ENCODE measurements around the gene NDUFAF2. TPM values are rescaled to one million over a fixed set of nuclear protein-coding genes. Genes with fewer than 3 reads are reported as not detected.
A peak's percentile ranks its signal among the peaks of the same experiment; 100 is the strongest.
"Not testable (repeated sequence)": the region's sequence is repeated elsewhere in the genome, so short reads cannot be mapped to it uniquely, and the experiment has no call there.

NDUFAF2 gene
- total and polyA plus RNA-seq, 2 of the 13 experiments (the other 11 are each of a cell fraction or from before 2014, with no cell fraction given), result 34.0 to 78.4 TPM

GRCh38 chr5:61093046-61093771 lies 148.2 kb downstream of the NDUFAF2 start:
- CTCF ChIA-PET (ENCODE audit: low intra/inter-chr PET ratio, low total read pairs); DNase-seq (ENCODE audit: low spot score); H3K27ac ChIP-seq (ENCODE audit: extremely low read length, insufficient read depth, low read length); in situ Hi-C loops (cut with HindIII; ENCODE audit: extremely low pct_ligation_motif_present, low pct_unique_long_range_greater_than_20kb); H3K4me2 ChIP-seq (ENCODE audit: low read depth, low read length); ATAC-seq; H3K36me3 ChIP-seq (replicated peaks in 1 of 2; ENCODE audit: control insufficient read depth in 1 of 2, insufficient read depth in 2 of 2, low read length in 2 of 2); POLR2A ChIA-PET; H3K79me2 ChIP-seq (ENCODE audit: insufficient read depth, low read length); FAIRE-seq; intact Hi-C loops (cut with micrococcal nuclease; ENCODE audit: unreplicated experiment); BruUV-seq (replicated peaks); H3K4me3 ChIP-seq (replicated peaks in 1 of 3; ENCODE audit: insufficient read depth in 1 of 3, low read depth in 2 of 3, low read length in 3 of 3); H3K27me3 ChIP-seq (ENCODE audit: control insufficient read depth in 1 of 2, insufficient read depth in 2 of 2, low read length in 2 of 2); H3K9ac ChIP-seq (ENCODE audit: insufficient read depth, low read depth, low read length); H3K9me3 ChIP-seq (ENCODE audit: low read length); H2AFZ ChIP-seq (ENCODE audit: low read length); H3K4me1 ChIP-seq (ENCODE audit: insufficient read depth, low read length); H4K20me1 ChIP-seq (ENCODE audit: insufficient read depth, low read length): not testable (repeated sequence)
- WGBS (ENCODE audit: low lambda C conversion rate), result 96% methylated on average over 5 of the region's 5 CpGs

GRCh38 chr5:61097465-61097864 lies 152.5 kb downstream of the NDUFAF2 start:
- Histone ChIP-seq H3K4me1 (ENCODE audit: insufficient read depth, low read length) (no peaks in the 10 kb centered on the region), H3K79me2 (ENCODE audit: insufficient read depth, low read length) (no peaks in the 10 kb centered on the region), H3K36me3 (replicated peaks in 1 of 2; ENCODE audit: control insufficient read depth in 1 of 2, insufficient read depth in 2 of 2, low read length in 2 of 2) (peaks cover 0 to 8% of the 10 kb centered on the region in 2 experiments; a peak in 1 of 5 replicates), H3K4me3 (replicated peaks in 1 of 3; ENCODE audit: insufficient read depth in 1 of 3, low read depth in 2 of 3, low read length in 3 of 3) (no peak overlapping the region), H3K9me3 (ENCODE audit: low read length) (0 out of 2 replicates have a peak, but pooled peaks cover 6% of the 10 kb centered on the region), H3K27me3 (ENCODE audit: control insufficient read depth in 1 of 2, insufficient read depth in 2 of 2, low read length in 2 of 2) (no peaks in the 10 kb centered on the region), H4K20me1 (ENCODE audit: insufficient read depth, low read length) (no peaks in the 10 kb centered on the region), H2AFZ (ENCODE audit: low read length) (no peak overlapping the region), H3K27ac (ENCODE audit: extremely low read length, insufficient read depth, low read length) (no peak overlapping the region), H3K9ac (ENCODE audit: insufficient read depth, low read depth, low read length) (no peak overlapping the region), H3K4me2 (ENCODE audit: low read depth, low read length) (no peak overlapping the region)
- in situ Hi-C loops (cut with HindIII; ENCODE audit: extremely low pct_ligation_motif_present, low pct_unique_long_range_greater_than_20kb) (no loop called here), intact Hi-C loops (cut with micrococcal nuclease; ENCODE audit: unreplicated experiment) (no loop called here)
- ATAC-seq (no peak), FAIRE-seq (no peak), DNase-seq (ENCODE audit: low spot score) (no peak)
- ChIA-PET CTCF (ENCODE audit: low intra/inter-chr PET ratio, low total read pairs) (no interaction called here), POLR2A (no interaction called here)
- BruUV-seq (replicated peaks), result no TSS peak
- peak; percentile 62; the same call in 1 of the 2 replicates for TF ChIP-seq ZNF629 (CRISPR knock-in tag; conservative IDR thresholded peaks at IDR 0.05)
- TF ChIP-seq ZNF549 (CRISPR knock-in tag; IDR thresholded peaks at IDR 0.05), result no peak
- WGBS (ENCODE audit: low lambda C conversion rate), result 93% methylated on average over 2 of the region's 2 CpGs
